Naive thymus-derived CD4-positive, alpha-beta T cell (primary cell): ENCODE measurements around the gene SLC16A12. TPM values are rescaled to one million over a fixed set of nuclear protein-coding genes. Genes with fewer than 3 reads are reported as not detected.

Experiments used
- ATAC-seq: fragments of 150-1000 bp; cut with Tn5 transposase; 2 replicates; pipeline ENCODE4 v1.10.0; 2021; ENCODE audit warnings: mild to moderate bottlenecking, moderate library complexity
- CTCF ChIA-PET: fragments of 350-600 bp; sonication (Branson Sonifier 250); formaldehyde crosslinking; loops from one replicate; lab custom pipeline; 2021; ENCODE audit warnings: antibody characterized with exemption; lab: Charles Lee
- POLR2A ChIA-PET: fragments of 350-600 bp; sonication (Branson Sonifier 250); formaldehyde crosslinking; loops from one replicate; lab custom pipeline; 2021; ENCODE audit warnings: antibody characterized with exemption, inconsistent platforms; lab: Charles Lee
- DNase-seq, 9 donors: peaks; one replicate each; pipeline versions ENCODE4 v3.0.0 to v3.0.0-alpha.2; 2020 to 2022; ENCODE audit warnings: mixed read lengths in 1 of 9
- H3K27ac ChIP-seq: one replicate; pipeline ENCODE4 v1.7.0; 2013; ENCODE audit warnings: mild to moderate bottlenecking, low read depth, low read length, moderate library complexity
- H3K27me3 ChIP-seq, 2 donors: one replicate each; pipeline ENCODE4 v1.7.0; 2013; ENCODE audit warnings: low read length in 2 of 2, mild to moderate bottlenecking in 2 of 2, moderate library complexity in 2 of 2; ENCODE audit not compliant: control insufficient read depth in 2 of 2, insufficient read depth in 2 of 2
- H3K36me3 ChIP-seq, 3 experiments: 1 replicate in 2 of 3; 2 replicates in 1 of 3; pipeline ENCODE4 v1.7.0; 2013; ENCODE audit warnings: low read length in 3 of 3, mild to moderate bottlenecking in 3 of 3, moderate library complexity in 1 of 3; ENCODE audit not compliant: insufficient read depth in 3 of 3, control insufficient read depth in 2 of 3
- H3K4me1 ChIP-seq, 2 donors: one replicate each; pipeline ENCODE4 v1.7.0; 2013; ENCODE audit warnings: low read length in 2 of 2, mild to moderate bottlenecking in 2 of 2, moderate library complexity in 1 of 2; ENCODE audit not compliant: control insufficient read depth in 2 of 2, insufficient read depth in 2 of 2
- H3K4me3 ChIP-seq: 2 replicates; pipeline ENCODE4 v1.7.0; 2013; ENCODE audit warnings: mild to moderate bottlenecking, low read length
- H3K9me3 ChIP-seq, 3 experiments: 1 replicate in 2 of 3; 2 replicates in 1 of 3; pipeline ENCODE4 v1.7.0; 2013; ENCODE audit warnings: low read length in 3 of 3; ENCODE audit not compliant: control insufficient read depth in 2 of 3
- H3K27ac Mint-ChIP-seq, 9 donors: one replicate each; pipeline ENCODE4 v1.8.0; 2020 to 2022; ENCODE audit warnings: mixed read lengths in 9 of 9, mild to moderate bottlenecking in 8 of 9, moderate library complexity in 5 of 9, inconsistent platforms in 2 of 9
- H3K27me3 Mint-ChIP-seq, 5 donors: one replicate each; pipeline ENCODE4 v1.8.0; 2021 to 2022; ENCODE audit warnings: mixed read lengths in 5 of 5, mild to moderate bottlenecking in 1 of 5
- H3K36me3 Mint-ChIP-seq, 5 donors: one replicate each; pipeline ENCODE4 v1.8.0; 2020 to 2022; ENCODE audit warnings: mixed read lengths in 5 of 5, mild to moderate bottlenecking in 3 of 5, inconsistent platforms in 1 of 5
- H3K4me1 Mint-ChIP-seq, 7 donors: one replicate each; pipeline ENCODE4 v1.8.0; 2020 to 2022; ENCODE audit warnings: mixed read lengths in 7 of 7, mild to moderate bottlenecking in 3 of 7, inconsistent platforms in 1 of 7
- H3K4me3 Mint-ChIP-seq, 10 donors: one replicate each; pipeline ENCODE4 v1.8.0; 2020 to 2022; ENCODE audit warnings: mild to moderate bottlenecking in 10 of 10, mixed read lengths in 10 of 10, moderate library complexity in 6 of 10, inconsistent platforms in 2 of 10
- H3K9me3 Mint-ChIP-seq, 11 donors: one replicate each; pipeline ENCODE4 v1.8.0; 2020 to 2022; ENCODE audit warnings: mixed read lengths in 11 of 11, mild to moderate bottlenecking in 4 of 11, inconsistent platforms in 1 of 11, moderate library complexity in 1 of 11
- intact Hi-C, 2 donors: fragments of 100-400 bp; cut with micrococcal nuclease; formaldehyde crosslinking; loops; one replicate each; pipeline ENCODE4 v1.15.1; 2023
- polyA plus RNA-seq, 2 donors: library from polyadenylated mRNA; unstranded; fragments of 300-500 nt; fragmentation: Illumina TruSeq; gene quantifications; one replicate each; pipeline ENCODE4 v1.2.3, GENCODE V29; 2021
- total RNA-seq, 6 experiments: library from RNA in 5 of 6; stranded (reverse) in 5 of 6; gene quantifications; 1 replicate in 5 of 6; 2 replicates in 1 of 6; pipeline ENCODE4 v1.2.3 and lab custom pipeline; 2021 to 2026

The SLC16A12 gene
- total and polyA plus RNA-seq, 7 experiments from 2014 or later, result not detected

- ChIA-PET CTCF (no interaction called here), POLR2A (no interaction called here)
- peaks cover 0 to 7% (median 0%) of the 10 kb centered on the region in 5 donors for H3K27me3 Mint-ChIP-seq
- Histone ChIP-seq H3K36me3 (no peaks in the 10 kb centered on the region), H3K27me3 (no peaks in the 10 kb centered on the region), H3K27ac (no peak overlapping the region), H3K4me1 (no peaks in the 10 kb centered on the region), H3K9me3 (no peaks in the 10 kb centered on the region), H3K4me3 (no peak overlapping the region)
- no peaks in the 10 kb centered on the region for H3K36me3 Mint-ChIP-seq
- no peak for DNase-seq
- H3K9me3 Mint-ChIP-seq, result no peaks in the 10 kb centered on the region
- ATAC-seq, result no peak
- no peak overlapping the region for H3K4me3 Mint-ChIP-seq
- intact Hi-C loops, result no loop called here
- H3K4me1 Mint-ChIP-seq, result no peaks in the 10 kb centered on the region
- no peak overlapping the region for H3K27ac Mint-ChIP-seq
Observed at GRCh38 chr10:89518876-89519842, 16.2 kb downstream of the SLC16A12 start.

- intact Hi-C loops, result no loop called here
- POLR2A ChIA-PET, result no interaction called here
- CTCF ChIA-PET, result no interaction called here
- no peak for ATAC-seq
- no peaks in the 10 kb centered on the region for H3K9me3 ChIP-seq
- no peaks in the 10 kb centered on the region for H3K36me3 Mint-ChIP-seq
- H3K27ac Mint-ChIP-seq, result no peak overlapping the region
- DNase-seq, result no peak
- H3K4me3 ChIP-seq, result no peak overlapping the region
- no peak overlapping the region for H3K27ac ChIP-seq
- H3K4me1 ChIP-seq, result no peaks in the 10 kb centered on the region
- H3K27me3 ChIP-seq, result no peaks in the 10 kb centered on the region
- H3K9me3 Mint-ChIP-seq, result no peaks in the 10 kb centered on the region
- no peaks in the 10 kb centered on the region for H3K36me3 ChIP-seq
- H3K4me3 Mint-ChIP-seq, result no peak overlapping the region
- peaks cover 0 to 7% (median 0%) of the 10 kb centered on the region in 5 donors for H3K27me3 Mint-ChIP-seq
- no peaks in the 10 kb centered on the region for H3K4me1 Mint-ChIP-seq
Observed at GRCh38 chr10:89518108-89518507, 17.3 kb downstream of the SLC16A12 start.

GRCh38 chr10:89516149-89516832 is 19.1 kb downstream of the SLC16A12 start:
- H3K4me1 Mint-ChIP-seq, result no peaks in the 10 kb centered on the region
- no peak for DNase-seq
- no peaks in the 10 kb centered on the region for H3K9me3 Mint-ChIP-seq
- ATAC-seq, result no peak
- CTCF ChIA-PET, result no interaction called here
- no peaks in the 10 kb centered on the region for H3K4me1 ChIP-seq
- intact Hi-C loops, result no loop called here
- H3K27me3 ChIP-seq, result no peaks in the 10 kb centered on the region
- no peaks in the 10 kb centered on the region for H3K9me3 ChIP-seq
- H3K27ac ChIP-seq, result no peak overlapping the region
- POLR2A ChIA-PET, result no interaction called here
- no peak overlapping the region for H3K27ac Mint-ChIP-seq
- H3K36me3 Mint-ChIP-seq, result no peaks in the 10 kb centered on the region
- H3K27me3 Mint-ChIP-seq, result peaks cover 0 to 7% (median 0%) of the 10 kb centered on the region in 5 donors
- no peak overlapping the region for H3K4me3 Mint-ChIP-seq
- no peak overlapping the region for H3K4me3 ChIP-seq
- no peaks in the 10 kb centered on the region for H3K36me3 ChIP-seq

GRCh38 chr10:89515031-89515841 is 20.2 kb downstream of the SLC16A12 start:
- Mint-ChIP-seq H3K9me3 (no peaks in the 10 kb centered on the region), H3K36me3 (no peaks in the 10 kb centered on the region), H3K4me1 (no peaks in the 10 kb centered on the region), H3K27ac (no peak overlapping the region), H3K27me3 (peaks cover 0 to 5% (median 0%) of the 10 kb centered on the region in 5 donors), H3K4me3 (no peak overlapping the region)
- Histone ChIP-seq H3K27ac (no peak overlapping the region), H3K4me1 (no peaks in the 10 kb centered on the region), H3K4me3 (no peak overlapping the region), H3K36me3 (no peaks in the 10 kb centered on the region), H3K9me3 (no peaks in the 10 kb centered on the region), H3K27me3 (no peaks in the 10 kb centered on the region)
- ChIA-PET CTCF (no interaction called here), POLR2A (no interaction called here)
- DNase-seq (no peak), ATAC-seq (no peak)
- intact Hi-C loops, result no loop called here

- no peak for ATAC-seq
- POLR2A ChIA-PET, result no interaction called here
Observed at GRCh38 chr10:89513206-89513605, 22.2 kb downstream of the SLC16A12 start.

GRCh38 chr10:89505640-89506275 is 29.6 kb downstream of the SLC16A12 start:
- Histone ChIP-seq H3K9me3 (no peaks in the 10 kb centered on the region), H3K27me3 (no peaks in the 10 kb centered on the region), H3K4me1 (no peaks in the 10 kb centered on the region), H3K4me3 (no peak overlapping the region), H3K27ac (no peak overlapping the region), H3K36me3 (no peaks in the 10 kb centered on the region)
- CTCF ChIA-PET, result no interaction called here
- Mint-ChIP-seq H3K27me3 (peaks cover 0 to 21% (median 8%) of the 10 kb centered on the region in 5 donors), H3K4me3 (no peak overlapping the region), H3K36me3 (peaks cover 0 to 4% (median 0%) of the 10 kb centered on the region in 5 donors), H3K9me3 (peaks cover 0 to 7% (median 0%) of the 10 kb centered on the region in 11 donors), H3K27ac (no peak overlapping the region), H3K4me1 (peaks cover 4 to 12% (median 10%) of the 10 kb centered on the region in 7 donors)
- intact Hi-C loops, result no loop called here
- DNase-seq (no peak), ATAC-seq (no peak)
- POLR2A ChIA-PET, result no interaction called here

More at GRCh38 chr10:89513206-89513605, 22.2 kb downstream of the SLC16A12 start:
- Histone ChIP-seq H3K36me3 (no peaks in the 10 kb centered on the region), H3K9me3 (no peaks in the 10 kb centered on the region), H3K27ac (no peak overlapping the region), H3K4me1 (no peaks in the 10 kb centered on the region), H3K4me3 (no peak overlapping the region), H3K27me3 (no peaks in the 10 kb centered on the region)
- no peak for DNase-seq
- intact Hi-C loops, result no loop called here
- peaks cover 0 to 3% (median 0%) of the 10 kb centered on the region in 11 donors for H3K9me3 Mint-ChIP-seq
- CTCF ChIA-PET, result no interaction called here
- peaks cover 0 to 10% (median 0%) of the 10 kb centered on the region in 5 donors for H3K27me3 Mint-ChIP-seq
- no peak overlapping the region for H3K4me3 Mint-ChIP-seq
- no peaks in the 10 kb centered on the region for H3K4me1 Mint-ChIP-seq
- no peak overlapping the region for H3K27ac Mint-ChIP-seq
- H3K36me3 Mint-ChIP-seq, result no peaks in the 10 kb centered on the region
